HepG2 (cell line): ENCODE measurements around the gene OBSL1. TPM values are rescaled to one million over a fixed set of nuclear protein-coding genes. Genes with fewer than 3 reads are reported as not detected.

Source experiments
- ATAC-seq: fragments of 200-7000 bp; cut with Tn5 transposase; 3 replicates; pipeline ENCODE4 v1.9.1; 2020; ENCODE audit warnings: mild to moderate bottlenecking, moderate library complexity
- BruUV-seq: library from RNA; stranded (reverse); fragments of 400-500 nt; replicated peaks from 2 replicates; lab custom pipeline; 2021; lab: Mats Ljungman, UMichigan
- CTCF ChIA-PET: fragments of 300-600 bp; formaldehyde crosslinking; extraction: SDS; loops from one replicate; lab custom pipeline; 2021; ENCODE audit warnings: low total read pairs, inconsistent platforms, low intra/inter-chr PET ratio; lab: Yijun Ruan, JAX
- POLR2A ChIA-PET: fragments of 350-600 bp; sonication (Branson Sonifier 250); formaldehyde crosslinking; loops from one replicate; lab custom pipeline; 2020; ENCODE audit warnings: antibody characterized with exemption, inconsistent platforms; lab: Yijun Ruan, JAX
- DNase-seq: peaks from one replicate; pipeline ENCODE4 v3.0.0-alpha.2; 2015; ENCODE audit warnings: low spot score
- FAIRE-seq: peaks from 3 replicates; lab custom pipeline; 2011; peaks lifted over from hg19 to GRCh38; lab: Jason Lieb, UNC
- H2AFZ ChIP-seq: one replicate; pipeline ENCODE4 v1.6.1; 2011; ENCODE audit warnings: low read length, inconsistent platforms
- H3K27ac ChIP-seq: fragments of 300-600 bp; 3 replicates; pipeline ENCODE4 v1.8.0; 2011; ENCODE audit warnings: mixed run types, mild to moderate bottlenecking, mixed read lengths, low read length, inconsistent platforms; ENCODE audit not compliant: insufficient read depth; ENCODE audit errors: extremely low read length
- H3K27me3 ChIP-seq, 2 experiments: fragments of 200-600 bp in 1 of 2; 2 replicates in 1 of 2; 3 replicates in 1 of 2; pipeline versions ENCODE4 v1.6.0 to v1.8.0; 2011; ENCODE audit warnings: low read length in 2 of 2, mild to moderate bottlenecking in 2 of 2, moderate library complexity in 2 of 2, inconsistent platforms in 1 of 2; ENCODE audit not compliant: insufficient read depth in 2 of 2, control insufficient read depth in 1 of 2
- H3K36me3 ChIP-seq, 2 experiments: fragments of 200-600 bp in 1 of 2; replicated peaks in 1 of 2; 2 replicates in 1 of 2; 3 replicates in 1 of 2; pipeline versions ENCODE4 v1.5.1 to v1.8.0; 2011; ENCODE audit warnings: low read length in 2 of 2, inconsistent platforms in 1 of 2; ENCODE audit not compliant: insufficient read depth in 2 of 2, control insufficient read depth in 1 of 2
- H3K4me1 ChIP-seq: 2 replicates; pipeline ENCODE4 v1.5.1; 2012; ENCODE audit warnings: low read length, inconsistent platforms; ENCODE audit not compliant: insufficient read depth
- H3K4me2 ChIP-seq: 2 replicates; pipeline ENCODE4 v1.6.0; 2011; ENCODE audit warnings: low read depth, low read length, inconsistent platforms
- H3K4me3 ChIP-seq, 3 experiments: fragments of 200-600 bp in 1 of 3; sonication (generic), shearing (Covaris generic) in 1 of 3; replicated peaks in 1 of 3; 2 replicates each; pipeline ENCODE4 v1.5.1; 2011 to 2016; ENCODE audit warnings: low read length in 3 of 3, inconsistent platforms in 2 of 3, low read depth in 2 of 3, mild to moderate bottlenecking in 2 of 3, control low read depth in 1 of 3, mixed read lengths in 1 of 3; ENCODE audit not compliant: insufficient read depth in 1 of 3
- H3K79me2 ChIP-seq: one replicate; pipeline ENCODE4 v1.6.1; 2011; ENCODE audit warnings: low read length, inconsistent platforms; ENCODE audit not compliant: insufficient read depth
- H3K9ac ChIP-seq: 2 replicates; pipeline ENCODE4 v1.6.0; 2011; ENCODE audit warnings: mild to moderate bottlenecking, low read depth, low read length, inconsistent platforms; ENCODE audit not compliant: insufficient read depth
- H3K9me3 ChIP-seq: 2 replicates; pipeline ENCODE4 v1.5.1; 2012; ENCODE audit warnings: mild to moderate bottlenecking, low read length
- H4K20me1 ChIP-seq: 2 replicates; pipeline ENCODE4 v1.6.0; 2011; ENCODE audit warnings: inconsistent platforms, mild to moderate bottlenecking, low read length, moderate library complexity; ENCODE audit not compliant: insufficient read depth
- SETDB1 ChIP-seq: sonication (generic); formaldehyde crosslinking; IDR thresholded peaks from 2 replicates; pipeline ENCODE4 v1.5.1; 2020; ENCODE audit warnings: missing genetic modification reagents, mild to moderate bottlenecking, borderline replicate concordance
- SIN3A ChIP-seq: IDR thresholded peaks from 2 replicates; pipeline ENCODE4 v1.6.1; 2011; ENCODE audit warnings: low read depth, mild to moderate bottlenecking, control low read depth, low read length, borderline replicate concordance
- SOX13 ChIP-seq, 3 experiments: fragments of 450-650 bp in 1 of 3; sonication (generic) in 1 of 3; formaldehyde crosslinking in 1 of 3; IDR thresholded peaks in 2 of 3; conservative IDR thresholded peaks in 1 of 3; 2 replicates each; pipeline versions ENCODE4 v1.5.0 to v1.6.1; 2016 to 2020; ENCODE audit warnings: antibody characterized with exemption in 1 of 3, mild to moderate bottlenecking in 1 of 3, missing compliant biosample characterization in 1 of 3, missing genetic modification reagents in 1 of 3, moderate library complexity in 1 of 3
- SP1 ChIP-seq, 2 experiments: fragments of 450-650 bp in 1 of 2; sonication (generic) in 1 of 2; formaldehyde crosslinking in 1 of 2; IDR thresholded peaks; 2 replicates each; pipeline versions ENCODE4 v1.4.0 to v1.6.1; 2016 to 2020; ENCODE audit warnings: missing genetic modification reagents in 1 of 2
- ZNF530 ChIP-seq: sonication (generic); formaldehyde crosslinking; IDR thresholded peaks from 2 replicates; pipeline ENCODE4 v1.5.0; 2020; ENCODE audit warnings: low read depth, mild to moderate bottlenecking, missing genetic modification reagents
- ZNF629 ChIP-seq: sonication (generic); formaldehyde crosslinking; conservative IDR thresholded peaks from 2 replicates; pipeline ENCODE4 v1.5.0; 2020; ENCODE audit warnings: missing genetic modification reagents
- ZNF782 ChIP-seq: sonication (generic); formaldehyde crosslinking; IDR thresholded peaks from 2 replicates; pipeline ENCODE4 v1.4.0; 2020; ENCODE audit warnings: missing genetic modification reagents, mild to moderate bottlenecking, borderline replicate concordance
- WGBS: methylation state at CpG from one replicate; pipeline ENCODE4 v1.1.6; 2017; ENCODE audit warnings: low lambda C conversion rate; 5-methylcytosine and 5-hydroxymethylcytosine counted together
- in situ Hi-C: cut with HindIII; loops from 2 replicates; pipeline ENCODE4 v1.10.0; 2017; ENCODE audit warnings: low pct_unique_long_range_greater_than_20kb; ENCODE audit not compliant: extremely low pct_ligation_motif_present
- intact Hi-C: fragments of 100-400 bp; cut with micrococcal nuclease; formaldehyde crosslinking; loops from one replicate; pipeline ENCODE4 v1.10.0; 2022; ENCODE audit not compliant: unreplicated experiment
- polyA plus RNA-seq, 8 experiments: library from polyadenylated mRNA; depleted of rRNA in 3 of 8; stranded (reverse) in 7 of 8; unstranded in 1 of 8; fragments of >200 nt; fragmentation: Illumina TruSeq in 4 of 8; extraction: Trizol in 4 of 8; gene quantifications; 2 replicates each; pipeline versions ENCODE4 v1.2.1 to v1.2.3, GENCODE V29; 2011 to 2016; ENCODE audit warnings: low read depth in 4 of 8, missing spikeins in 1 of 8, mixed read lengths in 1 of 8; ENCODE audit not compliant: insufficient read depth in 1 of 8
- total RNA-seq, 5 experiments: library from RNA; depleted of rRNA; stranded (reverse); fragments of >200 nt; fragmentation: Illumina TruSeq; extraction: Trizol; gene quantifications; 2 replicates each; pipeline ENCODE4 v1.2.3, GENCODE V29; 2016; ENCODE audit warnings: low read depth in 1 of 5

The OBSL1 gene
- total and polyA plus RNA-seq, 2 of the 13 experiments (the other 11 are each of a cell fraction or from before 2014, with no cell fraction given) = 86.7 to 218 TPM

- no peak for DNase-seq
- no TSS peak for BruUV-seq
- no peak overlapping the region for H2AFZ ChIP-seq
- in situ Hi-C loops = loop anchor here (10.0 kb wide), 1 partner anchor 50 kb away; no protein-coding TSS in a partner anchor
- peaks cover 28% of the 10 kb centered on the region for H3K4me1 ChIP-seq
- no peaks in the 10 kb centered on the region for H3K79me2 ChIP-seq
- no peak overlapping the region for H3K9ac ChIP-seq
- 50% methylated on average over 2 of the region's 2 CpGs for WGBS
- ChIA-PET CTCF (no interaction called here), POLR2A (no interaction called here)
- H3K4me3 ChIP-seq = no peak overlapping the region
- H3K36me3 ChIP-seq = no peaks in the 10 kb centered on the region
- TF ChIP-seq ZNF782 (CRISPR knock-in tag) (no peak), SETDB1 (CRISPR knock-in tag) (no peak), ZNF530 (CRISPR knock-in tag) (no peak), SOX13 (IDR thresholded peaks at IDR 0.05) (no peak), SOX13 (CRISPR knock-in tag; conservative IDR thresholded peaks at IDR 0.05 in 1 of 2, IDR thresholded peaks at IDR 0.05 in 1 of 2) (no peak), SP1 (IDR thresholded peaks at IDR 0.05) (no peak), SP1 (CRISPR knock-in tag; IDR thresholded peaks at IDR 0.05) (no peak), ZNF629 (CRISPR knock-in tag) (peak; percentile 65), SIN3A (no peak)
- H4K20me1 ChIP-seq = no peaks in the 10 kb centered on the region
- H3K4me2 ChIP-seq = no peak overlapping the region
- intact Hi-C loops = no loop called here
- no peak for FAIRE-seq
- ATAC-seq = no peak
- no peaks in the 10 kb centered on the region for H3K9me3 ChIP-seq
- H3K27me3 ChIP-seq = peaks cover 30 to 96% of the 10 kb centered on the region in 2 experiments
- no peak overlapping the region for H3K27ac ChIP-seq
Measured at GRCh38 chr2:219524817-219525216, 46.5 kb downstream of the OBSL1 start.
